HG03520 (cell line): ENCODE results near the gene CIDEB.

Experiments
- ATAC-seq: cut with Tn5 transposase; IDR thresholded peaks from one replicate; pipeline ENCODE4 v1.9.1; 2021; ENCODE audit warnings: mild to moderate bottlenecking, moderate library complexity; ENCODE audit not compliant: unreplicated experiment

CIDEB gene

DNA sequence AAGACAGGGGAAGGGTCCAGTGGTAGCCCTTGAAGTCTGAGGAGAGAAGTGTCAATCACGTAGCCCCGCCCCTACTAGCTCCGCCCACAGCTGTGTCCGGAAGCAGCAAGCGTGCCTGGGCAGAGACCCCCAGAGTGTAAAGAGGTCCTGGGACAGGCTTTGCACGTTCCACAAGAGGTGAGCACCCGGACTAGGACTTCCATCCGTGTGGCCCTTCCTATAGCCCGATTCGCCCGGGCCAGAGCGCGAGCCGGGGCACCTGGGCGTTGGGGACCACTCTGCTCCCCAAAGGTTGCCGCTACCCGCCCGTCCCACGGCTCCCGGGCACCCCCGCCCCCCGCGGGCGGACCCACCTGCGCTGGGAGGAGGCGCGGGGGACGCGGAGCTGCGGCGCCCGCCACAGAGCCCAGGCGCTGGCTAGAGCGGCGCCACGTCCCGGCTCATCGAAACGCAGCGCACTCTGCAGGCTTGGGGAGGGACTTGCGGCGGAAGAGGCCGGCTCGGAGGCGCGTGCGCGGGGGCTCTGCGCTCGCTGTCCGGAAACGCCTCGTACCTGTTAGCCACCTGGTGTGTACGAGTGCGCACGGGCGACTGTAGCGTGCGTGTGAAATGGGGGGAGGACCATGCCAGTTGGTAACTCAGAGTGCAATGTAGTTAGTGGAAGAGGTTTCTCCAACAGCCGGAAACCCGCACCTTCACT is 36.5 kb downstream of the CIDEB start, which contains the start of gene RABGGTA:
Gene RABGGTA (minus strand): TSS at position 464 of the 700 bp plus-strand sequence. CDS start 482 bp downstream, outside the sequence.
- peak; percentile 86 for ATAC-seq

DNA sequence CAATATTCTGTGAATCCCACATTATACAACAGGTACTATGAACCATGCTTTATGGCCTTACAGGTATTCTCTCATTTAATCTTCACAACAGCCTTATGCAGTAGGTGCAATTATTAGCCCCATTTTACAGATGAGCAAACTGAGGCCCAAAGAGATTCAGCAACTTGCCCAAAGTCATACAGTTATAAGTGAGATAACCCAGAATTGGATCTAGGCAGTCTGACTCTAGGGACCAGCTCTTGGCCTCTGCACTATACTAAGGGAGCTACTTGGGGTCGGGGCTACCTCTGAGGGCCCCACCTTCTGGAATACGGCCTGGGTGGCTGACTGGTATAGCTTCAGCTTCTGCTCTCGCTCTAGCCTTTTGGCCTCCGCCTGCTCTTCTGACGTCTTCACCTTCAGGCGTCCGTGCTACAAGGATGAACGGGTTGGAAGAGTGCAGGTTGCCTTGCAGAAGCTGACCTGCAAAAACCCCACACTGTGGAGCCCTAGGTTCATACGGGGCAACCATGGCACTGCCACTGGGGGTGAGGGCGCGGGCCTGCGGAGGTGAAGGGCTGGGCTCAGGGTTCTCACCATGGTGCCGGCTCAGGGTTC is 37.1 kb downstream of the CIDEB start:
- ATAC-seq, result no peak

DNA sequence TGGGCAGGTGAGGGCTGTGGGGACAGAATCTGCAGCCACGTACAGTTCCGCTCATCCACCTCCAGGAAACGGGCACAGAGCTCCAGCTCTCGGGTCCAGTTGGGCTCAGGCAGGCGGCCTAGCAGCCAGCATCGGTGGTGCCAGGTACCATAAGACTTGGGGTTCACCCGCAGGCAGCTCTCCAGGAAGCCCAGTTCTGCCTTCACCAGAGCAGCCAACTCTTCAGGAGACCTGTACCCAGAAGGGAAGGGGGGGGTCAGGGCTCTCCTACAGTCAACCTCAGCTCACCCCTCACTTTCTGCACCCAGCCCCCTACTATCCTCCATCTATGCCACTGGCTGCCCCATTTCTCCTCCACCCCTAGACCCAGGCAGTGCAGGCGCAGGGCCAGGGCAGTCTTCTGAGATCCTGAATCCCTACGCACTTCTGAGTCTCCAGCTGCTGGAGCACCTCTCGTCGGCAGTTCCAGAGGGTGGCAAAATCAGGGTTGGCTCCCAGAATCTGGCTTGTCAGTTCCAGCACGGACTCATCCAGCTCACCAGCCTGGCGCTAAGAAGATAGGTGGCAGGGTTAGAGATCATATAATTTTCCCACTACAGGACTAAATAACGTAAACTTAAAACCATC is 37.8 kb downstream of the CIDEB start:
- ATAC-seq, result no peak

DNA sequence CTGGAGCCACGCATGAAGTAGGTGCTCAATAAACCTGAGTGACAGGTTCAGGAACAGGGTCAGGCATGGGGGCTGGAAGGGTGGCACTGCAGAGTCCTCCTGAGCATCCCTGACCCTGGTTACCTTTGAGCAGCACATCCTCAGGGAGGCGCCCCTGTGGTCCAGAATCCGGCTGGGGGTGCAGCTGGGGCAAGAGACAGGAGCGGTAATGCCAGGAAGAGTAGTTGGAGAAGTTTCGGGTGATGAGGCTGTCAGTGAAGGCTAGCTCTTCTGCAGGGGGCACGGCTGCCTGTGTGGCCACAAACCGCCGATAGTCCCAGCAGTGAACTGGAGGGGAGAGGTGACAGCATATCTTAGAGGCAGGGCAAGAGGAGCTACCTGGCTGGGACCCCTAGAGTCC is 38.4 kb downstream of the CIDEB start:
- ATAC-seq, result no peak

DNA sequence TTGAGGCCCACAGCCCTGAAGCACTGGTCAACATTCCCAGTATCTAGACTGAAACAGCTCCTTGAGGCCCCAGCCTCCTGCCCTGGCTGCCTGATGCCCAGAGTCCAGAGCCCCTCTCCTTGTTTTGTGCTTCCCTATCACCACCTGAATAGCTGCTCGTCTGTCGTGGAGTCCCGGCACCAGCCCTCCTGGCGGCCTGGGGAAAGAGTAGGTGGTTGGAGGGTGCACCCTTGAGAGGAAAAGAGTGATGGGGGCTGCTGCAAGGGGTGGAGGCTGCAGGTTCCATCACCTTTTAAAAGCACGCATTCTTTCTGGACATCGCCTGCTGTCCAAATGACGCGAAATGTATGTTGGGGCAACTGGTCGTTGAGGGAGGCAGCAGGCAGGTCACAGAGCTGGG is 39.6 kb downstream of the CIDEB start:
- ATAC-seq, result no peak

DNA sequence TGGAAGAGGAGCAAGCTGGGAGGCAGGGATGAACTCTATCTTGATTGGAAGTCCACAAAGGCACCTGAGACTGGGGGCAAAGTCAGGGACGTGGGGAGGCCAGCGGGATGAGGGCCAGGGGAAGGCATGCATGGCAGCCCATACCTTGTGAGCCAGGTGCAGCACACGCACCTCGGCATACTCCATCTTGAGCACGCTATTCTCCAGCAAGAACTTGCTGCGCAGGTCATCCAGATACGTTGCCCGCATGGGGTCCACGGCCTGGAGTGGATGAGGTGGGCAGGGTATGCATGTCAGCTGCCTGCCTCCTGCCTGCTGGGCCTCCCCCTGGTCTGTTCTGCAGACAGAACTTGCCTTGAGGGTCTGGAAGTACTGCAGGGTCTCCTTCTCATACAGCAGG is 40.3 kb downstream of the CIDEB start:
- no peak for ATAC-seq

DNA sequence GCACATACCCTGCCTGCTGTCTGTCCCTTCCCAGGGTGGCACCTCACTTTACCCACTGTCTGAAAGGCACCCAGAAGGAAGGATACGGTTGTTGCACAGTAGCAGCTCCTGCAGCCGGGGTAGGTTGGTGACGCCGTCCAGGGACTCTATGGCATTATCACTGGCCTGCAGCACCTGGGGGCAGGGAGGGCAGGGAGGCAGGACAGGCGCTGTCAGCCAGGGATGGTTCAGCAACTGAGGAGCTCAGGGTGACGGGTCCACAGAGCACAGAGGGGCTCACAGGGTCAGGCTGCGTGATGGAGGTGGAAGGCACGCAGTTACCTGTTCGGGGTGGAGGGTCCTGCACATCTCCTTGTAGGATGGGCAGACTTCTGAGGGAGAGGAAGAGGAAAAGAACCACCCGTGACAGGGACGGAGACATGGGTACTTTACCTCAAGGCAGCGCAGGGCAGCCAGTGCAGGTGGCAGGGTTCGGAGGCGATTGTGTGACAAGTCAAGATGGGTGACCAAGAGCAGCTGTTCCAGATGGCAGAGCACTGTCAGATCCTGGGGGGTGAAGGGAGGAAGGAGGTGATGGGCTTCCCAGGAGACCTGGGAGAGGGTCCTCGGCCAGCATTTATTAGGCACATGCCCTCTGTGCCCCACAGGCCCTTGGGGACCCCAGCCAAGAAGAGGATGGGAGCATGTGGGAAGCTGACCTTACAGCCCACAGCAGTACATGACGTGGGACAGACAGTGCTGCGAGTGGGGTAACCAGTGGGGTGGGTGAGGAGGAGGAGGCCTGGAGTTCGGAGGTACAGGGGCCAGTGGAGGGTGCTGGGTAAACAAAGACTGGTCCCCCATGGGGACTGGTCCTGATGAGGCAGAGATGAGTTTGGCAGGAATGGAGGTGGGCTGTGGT is 41.2 kb downstream of the CIDEB start:
- ATAC-seq, result no peak

DNA sequence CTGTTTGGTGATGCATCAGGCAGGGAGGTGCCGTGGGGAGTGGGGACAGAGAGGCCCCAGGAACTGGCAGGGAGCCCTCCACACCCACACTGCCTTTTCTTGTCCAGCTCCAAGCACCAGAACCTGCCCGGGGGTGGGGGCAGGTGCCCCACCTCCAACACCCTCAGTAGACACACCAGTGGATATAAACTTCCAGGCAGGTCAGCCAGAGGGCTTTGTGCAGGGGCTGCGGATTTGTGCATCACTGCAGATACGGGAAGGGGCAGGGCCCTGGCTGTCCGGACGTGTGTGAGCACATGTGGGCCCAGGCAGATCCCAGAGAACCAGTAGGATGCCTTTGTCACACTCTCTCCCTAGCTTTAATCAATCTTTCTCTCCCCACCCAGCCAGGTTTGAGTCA is 43.5 kb downstream of the CIDEB start:
- no peak for ATAC-seq

DNA sequence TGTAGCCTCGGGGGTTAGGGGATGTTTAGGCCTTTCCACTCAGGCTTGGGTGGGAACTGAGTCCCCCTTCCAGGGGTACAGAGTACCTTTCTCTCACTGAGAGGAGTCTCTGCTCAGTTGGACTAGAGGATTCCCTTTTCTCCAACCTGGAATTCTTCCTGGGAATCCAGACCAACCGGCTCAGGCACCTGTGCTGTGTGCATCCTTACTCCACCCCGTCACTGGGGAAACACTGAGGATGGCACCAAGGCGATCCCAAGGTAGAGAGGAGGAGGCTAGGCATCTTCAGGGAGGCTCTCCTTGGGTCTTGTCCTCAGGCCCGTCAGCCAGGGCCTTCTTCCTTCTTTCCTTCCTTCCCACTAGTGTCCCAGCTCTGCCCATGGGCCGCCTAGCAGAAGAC is 43.9 kb downstream of the CIDEB start:
- no peak for ATAC-seq

DNA sequence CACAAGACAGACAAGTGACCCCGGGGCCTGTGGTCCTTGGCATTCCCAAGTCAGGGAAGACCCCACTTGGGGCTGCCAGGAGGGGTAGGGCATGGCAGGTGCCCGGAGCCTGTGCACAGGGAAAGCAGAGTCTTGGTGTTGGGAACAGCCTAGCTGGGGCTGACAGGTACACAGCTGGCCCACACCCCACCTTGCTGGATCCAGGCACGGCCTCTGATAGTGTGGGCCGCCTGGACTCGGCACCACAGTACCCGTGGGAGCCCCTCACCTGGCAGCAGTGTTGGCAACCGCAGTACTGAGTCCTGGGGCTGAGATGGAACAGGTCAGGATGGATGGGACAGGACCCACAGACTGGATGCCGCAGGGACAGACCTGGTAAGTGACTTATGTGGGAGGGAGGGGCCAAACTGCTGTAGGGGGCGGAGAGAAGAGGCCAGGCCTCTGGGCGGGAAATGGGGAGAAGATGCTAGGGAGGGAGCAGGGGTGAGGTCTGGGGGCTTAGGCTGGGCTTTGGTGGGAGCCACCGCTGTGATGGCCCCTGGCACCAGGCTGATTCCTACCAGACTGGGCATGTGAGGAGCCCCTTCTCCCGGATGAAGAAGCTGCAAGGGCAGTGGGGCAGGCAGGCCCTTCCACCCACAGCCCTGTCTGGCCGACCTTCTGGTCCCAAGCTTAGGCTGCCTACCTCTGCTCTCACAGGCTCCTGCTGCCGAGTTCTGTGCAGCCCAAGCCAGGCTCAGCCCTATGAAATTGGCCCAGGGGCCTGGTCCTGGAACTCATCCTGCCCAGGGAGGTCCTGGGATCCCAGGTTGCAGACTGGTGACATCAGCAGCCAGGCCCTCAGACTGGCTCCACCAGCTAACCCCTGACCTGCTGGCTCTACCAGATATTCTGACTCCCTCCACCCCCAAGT is 44.7 kb downstream of the CIDEB start, which contains the start of gene TGM1:
Gene TGM1 (minus strand): TSS at position 357 of the 913 bp plus-strand sequence. CDS start 825 bp downstream, outside the sequence.
- no peak for ATAC-seq

DNA sequence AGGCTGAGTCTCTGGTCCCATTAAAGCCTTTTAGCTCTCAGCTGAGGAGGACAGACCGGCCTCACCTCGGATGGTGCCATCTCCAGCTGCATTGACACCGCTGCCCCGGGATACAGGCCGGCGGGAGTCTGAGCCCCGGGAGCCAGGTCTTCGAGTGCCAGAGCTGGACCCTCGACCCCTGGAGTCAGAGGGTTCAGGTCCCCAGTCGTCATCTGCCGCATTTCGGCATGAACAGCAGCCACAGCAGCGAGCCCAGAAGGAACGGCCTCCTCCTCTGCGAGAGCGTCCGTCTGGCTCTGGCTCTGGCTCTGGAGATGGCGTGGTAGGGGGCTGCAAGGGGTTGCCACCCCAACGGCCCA is 45.8 kb downstream of the CIDEB start:
- ATAC-seq, result no peak

DNA sequence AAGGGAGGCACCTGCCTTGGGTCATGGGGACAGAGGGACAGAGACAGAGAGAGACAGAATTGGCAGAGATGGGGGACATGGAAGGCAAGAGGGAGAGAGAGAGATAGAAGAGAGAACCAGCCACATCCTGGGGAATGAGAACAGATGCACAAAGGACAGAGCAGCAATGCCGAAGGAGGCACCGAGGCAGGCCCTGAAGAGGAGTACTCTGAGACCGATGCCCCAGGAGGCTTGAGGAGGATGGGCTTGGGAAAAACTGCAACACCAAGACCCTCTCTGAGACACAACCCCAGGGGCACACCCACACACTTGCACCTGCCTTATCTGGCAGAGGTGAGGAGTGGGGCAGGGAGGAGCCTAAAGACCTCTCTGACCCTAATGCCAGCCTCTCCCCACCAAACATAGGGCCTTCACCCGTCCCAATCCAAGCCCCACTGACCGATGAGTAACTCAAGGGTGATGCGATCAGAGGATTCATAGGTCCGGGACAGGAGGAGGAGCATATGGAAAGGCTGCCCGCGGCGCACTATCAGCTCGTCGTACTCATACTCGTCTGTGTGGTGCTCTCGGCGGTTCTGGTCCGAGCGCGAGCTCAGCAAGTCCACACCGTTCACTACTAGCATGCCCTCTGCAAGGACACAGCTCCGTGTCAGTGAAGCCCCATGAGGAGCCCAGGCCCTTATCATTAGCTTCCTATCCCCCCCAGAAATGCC is 46.4 kb downstream of the CIDEB start:
- no peak for ATAC-seq

DNA sequence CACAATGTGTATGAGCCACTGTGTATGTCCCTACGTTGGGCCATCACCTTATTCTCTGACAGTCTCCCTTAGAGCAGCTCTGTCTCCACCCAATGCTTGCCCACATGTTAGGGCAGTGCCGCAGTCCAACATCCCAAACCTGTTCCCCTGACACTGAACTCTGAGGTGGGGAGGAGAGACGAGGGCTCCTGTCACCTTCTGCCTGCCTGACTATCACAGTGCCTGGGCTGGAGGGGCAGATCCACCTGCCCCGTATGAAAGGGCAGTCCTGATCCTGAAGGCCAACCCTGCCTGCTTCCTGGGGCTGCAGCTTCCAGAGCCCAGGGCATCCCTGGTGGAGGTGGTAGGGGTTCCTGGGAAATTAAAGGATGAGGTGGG is 47.0 kb downstream of the CIDEB start:
- ATAC-seq, result no peak

DNA sequence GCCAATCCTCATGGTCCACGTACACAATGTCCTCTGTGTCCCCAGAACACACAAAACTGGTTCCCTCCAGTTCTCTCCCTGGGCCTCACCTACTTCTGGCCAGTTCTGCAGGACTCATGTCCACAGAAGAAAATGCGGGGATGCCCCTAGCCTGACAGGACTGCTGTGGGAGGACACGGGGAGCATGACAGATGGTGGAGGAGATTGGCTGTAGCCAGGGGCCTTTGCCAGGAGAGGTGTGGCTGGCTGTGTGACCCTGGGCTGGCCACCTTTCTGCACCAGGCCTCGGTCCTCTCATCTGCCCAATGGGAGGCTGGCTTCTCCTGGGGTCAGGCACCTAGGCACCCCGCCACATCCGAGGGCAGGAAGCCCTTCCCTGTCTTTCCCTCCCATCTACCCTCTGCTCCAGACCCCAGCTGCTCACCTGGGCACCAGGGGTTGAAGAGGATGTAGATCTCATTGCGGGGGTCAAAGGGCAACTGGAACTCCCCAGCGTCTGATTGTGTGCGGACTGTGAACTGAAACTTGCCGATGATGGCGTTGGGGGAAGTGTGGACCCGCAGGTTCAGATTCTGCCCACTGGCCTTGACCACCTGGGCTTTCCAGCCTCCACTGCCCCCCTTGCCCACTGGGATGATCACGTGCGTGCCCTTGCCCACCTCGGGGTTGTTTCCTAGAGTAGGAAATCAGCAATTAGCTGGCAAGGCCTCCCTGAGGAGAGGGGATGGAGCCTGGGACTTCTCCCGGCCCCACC is 47.6 kb downstream of the CIDEB start:
- no peak for ATAC-seq

DNA sequence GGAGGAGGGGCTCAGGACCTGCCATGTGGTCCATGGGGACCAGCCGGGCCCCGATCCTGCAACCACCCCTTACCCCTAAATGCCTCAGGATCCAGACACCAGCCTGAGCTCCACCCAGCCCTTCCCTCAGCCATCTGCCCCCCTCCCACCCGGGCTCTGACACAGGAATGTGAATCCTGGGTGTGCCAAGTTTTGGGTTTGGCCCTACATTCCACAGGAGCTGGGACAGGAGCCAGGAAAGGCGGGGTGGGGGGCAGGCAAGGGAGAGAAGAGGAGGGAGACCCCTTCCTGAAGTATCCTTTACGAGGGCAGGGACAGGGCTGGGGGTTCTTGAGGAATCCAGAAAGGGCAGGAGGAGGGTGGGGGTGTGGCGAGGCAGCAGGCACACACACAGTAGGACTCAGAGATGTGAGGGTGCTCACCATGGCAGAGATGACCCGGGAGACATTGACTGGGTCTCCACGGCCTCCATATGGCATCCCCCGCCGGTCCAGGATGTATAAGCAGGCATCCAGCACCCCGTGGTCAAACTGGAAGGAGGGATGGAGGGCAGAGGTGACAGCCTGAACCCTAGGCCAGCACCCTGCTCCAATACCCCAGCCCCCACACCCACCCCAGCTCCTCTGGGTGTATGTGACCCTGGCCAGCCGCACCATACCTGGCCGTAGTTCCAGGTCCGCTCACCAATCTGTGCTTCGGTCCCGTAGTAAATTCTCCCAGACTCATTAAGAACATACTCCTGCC is 48.3 kb downstream of the CIDEB start:
- no peak for ATAC-seq

DNA sequence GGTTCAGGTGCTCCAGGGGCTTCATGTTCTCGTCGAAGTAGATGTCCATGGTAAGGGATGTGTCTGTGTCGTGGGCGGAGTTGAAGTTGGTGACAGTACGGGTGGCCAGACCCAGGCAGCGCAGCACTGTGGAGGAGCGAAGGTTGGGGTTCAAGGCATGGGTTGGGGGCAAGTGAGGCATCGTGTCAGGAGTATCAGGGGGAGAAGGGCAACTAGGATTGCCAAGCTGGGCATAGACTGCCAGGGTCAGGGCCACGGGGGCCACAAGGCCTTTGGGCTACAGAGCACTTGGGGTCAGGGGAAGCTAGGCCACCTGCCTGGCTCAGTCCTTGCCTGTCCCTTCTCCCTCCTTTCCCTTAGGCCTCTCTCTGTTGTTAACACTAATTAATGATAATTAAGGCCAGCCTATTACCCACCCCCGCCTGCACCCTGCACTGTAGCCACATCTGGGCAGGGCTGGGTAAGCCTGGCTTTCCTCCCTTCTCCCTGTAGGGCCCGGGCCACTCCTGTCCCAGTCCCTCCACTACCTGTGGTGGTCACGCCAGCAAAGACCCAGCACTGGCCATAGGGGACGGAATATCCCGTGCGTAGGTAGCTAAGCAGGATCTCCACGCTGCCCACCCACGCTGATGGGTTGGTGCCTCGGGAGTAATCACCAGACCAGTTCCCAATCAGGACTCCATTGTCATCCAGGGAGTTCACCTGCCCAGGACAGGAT is 49.1 kb downstream of the CIDEB start:
- ATAC-seq, result no peak

DNA sequence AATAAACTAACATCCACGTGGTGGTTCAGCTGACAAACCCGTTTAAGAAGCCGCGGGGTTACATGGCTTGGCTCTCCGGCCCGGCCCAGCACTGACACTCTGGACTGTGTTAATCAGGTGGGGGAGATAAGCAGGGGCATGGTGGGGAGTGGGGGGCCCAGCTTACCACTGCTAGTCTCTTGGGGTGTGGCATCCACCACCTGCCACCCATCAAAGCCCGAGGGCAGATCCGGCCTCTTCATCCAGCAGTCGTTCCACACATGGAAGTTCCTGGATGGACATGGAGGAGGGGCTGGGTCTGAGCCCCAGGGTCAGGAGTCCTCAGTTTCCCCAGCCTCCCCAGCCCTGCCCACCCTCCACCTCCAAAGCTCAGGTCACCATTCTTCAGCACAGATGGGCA is 49.7 kb downstream of the CIDEB start:
- no peak for ATAC-seq

DNA sequence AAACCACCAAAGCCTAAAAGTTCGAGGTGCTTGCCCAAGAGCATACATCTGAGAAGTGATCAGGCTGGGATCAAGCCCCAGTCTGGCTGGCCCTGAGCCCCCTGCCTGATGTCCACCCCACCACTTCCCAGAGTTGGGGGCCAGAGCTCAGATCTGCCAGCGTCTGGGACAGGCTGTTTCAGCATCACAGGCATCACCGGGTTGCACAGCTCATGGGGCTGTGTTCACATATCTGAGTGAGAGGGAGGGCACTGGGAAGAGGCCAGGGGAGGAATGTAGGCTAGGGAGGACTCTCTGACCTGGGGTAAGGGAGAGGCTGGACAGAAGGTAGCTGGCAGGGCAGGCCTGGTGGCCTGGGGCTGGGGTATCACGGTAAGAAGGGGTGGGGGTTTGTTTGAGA is 50.8 kb downstream of the CIDEB start:
- no peak for ATAC-seq
